IMR-90 (cell line): ENCODE measurements around the gene ARID5A. TPM values are rescaled to one million over a fixed set of nuclear protein-coding genes. Genes with fewer than 3 reads are reported as not detected.

Experiments used
- ATAC-seq: fragments of 200-7000 bp; cut with Tn5 transposase; 2 replicates; pipeline ENCODE4 v1.9.1; 2020; ENCODE audit warnings: low read depth, mild to moderate bottlenecking, moderate library complexity
- BruUV-seq: library from RNA; stranded (reverse); fragments of 400-500 nt; replicated peaks from 2 replicates; lab custom pipeline; 2021; lab: Mats Ljungman, UMichigan
- CTCF ChIA-PET: fragments of 300-600 bp; formaldehyde crosslinking; extraction: SDS; loops from one replicate; lab custom pipeline; 2021; ENCODE audit warnings: antibody characterized with exemption; lab: Yijun Ruan, JAX
- POLR2A ChIA-PET: fragments of 300-600 bp; sonication (Branson Sonifier 250); formaldehyde crosslinking; loops from one replicate; lab custom pipeline; 2022; ENCODE audit warnings: antibody characterized with exemption; ENCODE audit not compliant: unreplicated experiment; lab: Charles Lee
- DNase-seq: peaks from one replicate; pipeline ENCODE4 v3.0.0; 2013
- H2AFZ ChIP-seq: replicated peaks from 2 replicates; pipeline ENCODE3; 2013; ENCODE audit warnings: low read length, mild to moderate bottlenecking; ENCODE audit not compliant: poor library complexity
- H2AK5ac ChIP-seq: 2 replicates; pipeline ENCODE4 v1.6.1; 2013; ENCODE audit warnings: low read depth, low read length, inconsistent platforms
- H2AK9ac ChIP-seq: replicated peaks from 2 replicates; pipeline ENCODE3; 2013; ENCODE audit warnings: mild to moderate bottlenecking, low read depth, low read length, moderate library complexity; ENCODE audit not compliant: poor library complexity
- H2BK120ac ChIP-seq: 2 replicates; pipeline ENCODE4 v1.6.1; 2013; ENCODE audit warnings: low read depth, low read length, inconsistent platforms
- H2BK15ac ChIP-seq: 3 replicates; pipeline ENCODE4 v1.6.1; 2013; ENCODE audit warnings: low read depth, low read length, inconsistent platforms
- H2BK20ac ChIP-seq: 2 replicates; pipeline ENCODE4 v1.6.1; 2013; ENCODE audit warnings: low read depth, mild to moderate bottlenecking, inconsistent platforms, low read length, moderate library complexity
- H2BK5ac ChIP-seq: 2 replicates; pipeline ENCODE4 v1.6.1; 2013; ENCODE audit warnings: mild to moderate bottlenecking, low read depth, low read length, inconsistent platforms; ENCODE audit not compliant: poor library complexity, severe bottlenecking
- H3K14ac ChIP-seq: replicated peaks from 2 replicates; pipeline ENCODE4 v1.6.1; 2013; ENCODE audit warnings: low read depth, low read length, inconsistent platforms
- H3K18ac ChIP-seq: 2 replicates; pipeline ENCODE4 v1.6.1; 2013; ENCODE audit warnings: low read depth, low read length, control low read depth
- H3K23ac ChIP-seq: 2 replicates; pipeline ENCODE4 v1.6.1; 2013; ENCODE audit warnings: low read depth, low read length, inconsistent platforms
- H3K27ac ChIP-seq: 2 replicates; pipeline ENCODE4 v1.5.1; 2013; ENCODE audit warnings: mild to moderate bottlenecking, control low read depth, low read length; ENCODE audit not compliant: insufficient read depth
- H3K27me3 ChIP-seq: 2 replicates; pipeline ENCODE4 v1.6.1; 2013; ENCODE audit warnings: low read length; ENCODE audit not compliant: control insufficient read depth, insufficient read depth
- H3K36me3 ChIP-seq: 2 replicates; pipeline ENCODE4 v1.6.1; 2013; ENCODE audit warnings: low read length, mixed read lengths; ENCODE audit not compliant: control insufficient read depth, insufficient read depth
- H3K4ac ChIP-seq: 2 replicates; pipeline ENCODE4 v1.6.1; 2013; ENCODE audit warnings: low read depth, low read length, inconsistent platforms
- H3K4me1 ChIP-seq: 2 replicates; pipeline ENCODE4 v1.6.1; 2013; ENCODE audit warnings: low read length, mixed read lengths; ENCODE audit not compliant: control insufficient read depth, insufficient read depth
- H3K4me2 ChIP-seq: 2 replicates; pipeline ENCODE4 v1.6.1; 2013; ENCODE audit warnings: low read depth, mild to moderate bottlenecking, control low read depth, low read length, moderate library complexity
- H3K4me3 ChIP-seq: 2 replicates; pipeline ENCODE4 v1.5.1; 2013; ENCODE audit warnings: low read depth, mild to moderate bottlenecking, control low read depth, low read length, moderate library complexity; ENCODE audit not compliant: insufficient read depth
- H3K56ac ChIP-seq: 2 replicates; pipeline ENCODE4 v1.6.1; 2013; ENCODE audit warnings: low read length, inconsistent platforms; ENCODE audit not compliant: insufficient read depth; ENCODE audit errors: extremely low read depth
- H3K79me1 ChIP-seq, 2 experiments: 2 replicates each; pipeline ENCODE4 v1.6.1; 2013; ENCODE audit warnings: low read length in 2 of 2, inconsistent platforms in 1 of 2, low read depth in 1 of 2
- H3K9ac ChIP-seq: 2 replicates; pipeline ENCODE4 v1.6.1; 2013; ENCODE audit warnings: low read depth, low read length, control low read depth
- H3K9me1 ChIP-seq: 2 replicates; pipeline ENCODE4 v1.6.1; 2013; ENCODE audit warnings: low read length, inconsistent platforms; ENCODE audit not compliant: insufficient read depth
- H3K9me3 ChIP-seq: 2 replicates; pipeline ENCODE4 v1.6.1; 2013; ENCODE audit warnings: low read length; ENCODE audit not compliant: control insufficient read depth, insufficient read depth
- H4K20me1 ChIP-seq: 2 replicates; pipeline ENCODE4 v1.6.1; 2013; ENCODE audit warnings: low read length, inconsistent platforms; ENCODE audit not compliant: insufficient read depth
- H4K5ac ChIP-seq: 2 replicates; pipeline ENCODE4 v1.6.1; 2013; ENCODE audit warnings: mild to moderate bottlenecking, low read depth, low read length, control low read depth
- H4K8ac ChIP-seq, 2 experiments: 2 replicates each; pipeline ENCODE4 v1.6.1; 2013; ENCODE audit warnings: low read depth in 2 of 2, low read length in 2 of 2, control low read depth in 1 of 2, inconsistent platforms in 1 of 2
- H4K91ac ChIP-seq: 2 replicates; pipeline ENCODE4 v1.6.1; 2013; ENCODE audit warnings: low read depth, low read length, inconsistent platforms; ENCODE audit not compliant: insufficient read depth
- BHLHE40 ChIP-seq: fragments of 150-350 bp; IDR thresholded peaks from 2 replicates; pipeline ENCODE4 v1.6.1; 2016; ENCODE audit warnings: mild to moderate bottlenecking, low read depth, low read length
- CEBPB ChIP-seq: IDR thresholded peaks from 2 replicates; pipeline ENCODE4 v1.6.1; 2012; ENCODE audit warnings: low read depth, low read length, improper control_type of control experiment
- CHD1 ChIP-seq: IDR thresholded peaks from 2 replicates; pipeline ENCODE4 v1.6.1; 2012; ENCODE audit warnings: low read depth, low read length, improper control_type of control experiment
- ELK1 ChIP-seq: fragments of 150-350 bp; IDR thresholded peaks from 2 replicates; pipeline ENCODE4 v1.6.1; 2016; ENCODE audit warnings: low read depth, mild to moderate bottlenecking, low read length, moderate library complexity, borderline replicate concordance
- FOS ChIP-seq: fragments of 150-350 bp; IDR thresholded peaks from 2 replicates; pipeline ENCODE4 v1.6.1; 2016; ENCODE audit warnings: low read depth, low read length
- MAFK ChIP-seq: IDR thresholded peaks from 2 replicates; pipeline ENCODE4 v1.6.1; 2012; ENCODE audit warnings: low read depth, low read length, improper control_type of control experiment
- MAZ ChIP-seq: IDR thresholded peaks from 2 replicates; pipeline ENCODE4 v1.6.1; 2012; ENCODE audit warnings: low read depth, mild to moderate bottlenecking, low read length, improper control_type of control experiment, moderate library complexity, borderline replicate concordance
- MXI1 ChIP-seq: IDR thresholded peaks from 2 replicates; pipeline ENCODE4 v1.6.1; 2012; ENCODE audit warnings: low read depth, mild to moderate bottlenecking, low read length, moderate library complexity, borderline replicate concordance
- NFE2L2 ChIP-seq: fragments of 150-350 bp; IDR thresholded peaks from 2 replicates; pipeline ENCODE4 v1.6.1; 2016; ENCODE audit warnings: low read depth, mild to moderate bottlenecking, low read length
- POLR2A ChIP-seq: IDR thresholded peaks from 2 replicates; pipeline ENCODE4 v1.6.1; 2012; ENCODE audit warnings: mild to moderate bottlenecking, low read depth, low read length
- RAD21 ChIP-seq: IDR thresholded peaks from 2 replicates; pipeline ENCODE4 v1.6.1; 2012; ENCODE audit warnings: low read length, improper control_type of control experiment
- RCOR1 ChIP-seq: IDR thresholded peaks from 2 replicates; pipeline ENCODE4 v1.6.1; 2012; ENCODE audit warnings: mild to moderate bottlenecking, low read length, improper control_type of control experiment; ENCODE audit not compliant: insufficient replicate concordance
- RFX5 ChIP-seq: IDR thresholded peaks from 2 replicates; pipeline ENCODE4 v1.8.0; 2012; ENCODE audit warnings: low read depth, mild to moderate bottlenecking, low read length, moderate library complexity
- SMC3 ChIP-seq: fragments of 150-350 bp; IDR thresholded peaks from 2 replicates; pipeline ENCODE4 v1.6.1; 2016; ENCODE audit warnings: low read depth, mild to moderate bottlenecking, antibody characterized with exemption, low read length, moderate library complexity
- USF2 ChIP-seq: fragments of 150-350 bp; IDR thresholded peaks from 2 replicates; pipeline ENCODE4 v1.6.1; 2017; ENCODE audit warnings: mild to moderate bottlenecking, antibody characterized with exemption, low read length, low read depth
- WGBS, 2 experiments: methylation state at CpG; one replicate each; pipeline versions ENCODE4 v1.1.5 to v1.1.7; 2013; ENCODE audit warnings: missing lambda C conversion rate in 2 of 2; ENCODE audit not compliant: insufficient read length in 1 of 2; ENCODE audit errors: extremely low coverage in 2 of 2; 5-methylcytosine and 5-hydroxymethylcytosine counted together
- dilution Hi-C: fragments of 300-500 bp; cut with HindIII; formaldehyde crosslinking; loops from one replicate; pipeline ENCODE4 v1.14.3; 2018; ENCODE audit warnings: low sequenced_read_pairs; ENCODE audit not compliant: unreplicated experiment
- in situ Hi-C: fragments of 300-500 bp; cut with MboI; formaldehyde crosslinking; loops from 3 replicates; pipeline ENCODE4 v1.14.3; 2019; ENCODE audit warnings: low sequenced_read_pairs, inconsistent platforms, mixed read lengths
- intact Hi-C: fragments of 100-400 bp; cut with micrococcal nuclease; formaldehyde crosslinking; loops from 2 replicates; pipeline ENCODE4 v1.10.0; 2022
- polyA plus RNA-seq, 3 experiments: library from polyadenylated mRNA; depleted of rRNA; stranded (reverse); fragments of >200 nt; gene quantifications; 2 replicates each; pipeline ENCODE4 v1.2.3, GENCODE V29; 2012; ENCODE audit warnings: low replicate concordance in 1 of 3
- total RNA-seq: library from RNA; depleted of rRNA; stranded (reverse); fragments of >200 nt; gene quantifications from 2 replicates; pipeline ENCODE4 v1.2.3, GENCODE V29; 2012

ARID5A gene
- total and polyA plus RNA-seq, 2 of the 4 experiments (the other 2 are of a cell fraction): 2.3 to 6.7 TPM

GRCh38 chr2:96555146-96555610 is 18.6 kb downstream of the ARID5A start:
- peak overlapping the region; percentile 78 for H2AK9ac ChIP-seq
- no peak overlapping the region for H2BK120ac ChIP-seq
- H3K79me1 ChIP-seq: no peaks in the 10 kb centered on the region
- no peaks in the 10 kb centered on the region for H3K4me1 ChIP-seq
- 76% methylated on average over 8 of the region's 14 CpGs; no CpG with 5 or more reads in 1 of the 2 experiments for WGBS, 2 experiments
- H3K4me3 ChIP-seq: no peak overlapping the region
- CTCF ChIA-PET: interaction anchor here (0.6 kb wide), 1 partner anchor 24 kb away, joined by 3 read pairs; no protein-coding TSS in a partner anchor
- H3K27ac ChIP-seq: no peak overlapping the region
- H2BK15ac ChIP-seq: no peak overlapping the region
- dilution Hi-C loops (no loop called here), intact Hi-C loops (no loop called here), in situ Hi-C loops (no loop called here)
- no peaks in the 10 kb centered on the region for H4K20me1 ChIP-seq
- no peak overlapping the region for H3K18ac ChIP-seq
- no peak overlapping the region for H2BK5ac ChIP-seq
- DNase-seq (no peak), ATAC-seq (no peak)
- H3K9me1 ChIP-seq: peaks cover 3% of the 10 kb centered on the region; the same call in 1 of the 2 replicates
- H3K4me2 ChIP-seq: no peak overlapping the region
- no peak overlapping the region for H3K14ac ChIP-seq
- no TSS peak for BruUV-seq
- H3K27me3 ChIP-seq: no peaks in the 10 kb centered on the region; the same call in 1 of the 2 replicates
- no peak overlapping the region for H4K5ac ChIP-seq
- H2BK20ac ChIP-seq: no peak overlapping the region
- H2AFZ ChIP-seq: no peak overlapping the region
- no peak overlapping the region for H4K91ac ChIP-seq
- H3K36me3 ChIP-seq: peaks cover 12% of the 10 kb centered on the region; the same call in 1 of the 2 replicates
- no peak overlapping the region for H3K56ac ChIP-seq
- H3K23ac ChIP-seq: no peak overlapping the region
- POLR2A ChIA-PET: no interaction called here
- no peak overlapping the region for H4K8ac ChIP-seq
- H2AK5ac ChIP-seq: no peak overlapping the region
- TF ChIP-seq SMC3: no peak
- TF ChIP-seq BHLHE40: no peak
- TF ChIP-seq FOS: no peak
- no peak for TF ChIP-seq MAZ
- TF ChIP-seq RAD21: no peak
- no peak for TF ChIP-seq MXI1
- TF ChIP-seq USF2: no peak
- TF ChIP-seq CEBPB: no peak
- TF ChIP-seq POLR2A: no peak
- TF ChIP-seq NFE2L2: no peak
- TF ChIP-seq RFX5: no peak
- TF ChIP-seq MAFK: no peak
- TF ChIP-seq ELK1: no peak
- no peak for TF ChIP-seq CHD1
- no peak for TF ChIP-seq RCOR1
- H3K4ac ChIP-seq: no peak overlapping the region
- H3K9ac ChIP-seq: no peak overlapping the region
- H3K9me3 ChIP-seq: peaks cover 5% of the 10 kb centered on the region; the same call in 1 of the 2 replicates
